GM23338 (cell line): ENCODE results near the gene PIM1. TPM values are rescaled to one million over a fixed set of nuclear protein-coding genes. Genes with fewer than 3 reads are reported as not detected.
A peak's percentile ranks its signal among the peaks of the same experiment; 100 is the strongest.

Experiments
- ATAC-seq: fragments of 200-7000 bp; cut with Tn5 transposase; 3 replicates; pipeline ENCODE4 v1.9.1; 2020
- DNase-seq: peaks from one replicate; pipeline ENCODE4 v3.0.0-alpha.2; 2015; ENCODE audit warnings: low spot score
- H2AFZ ChIP-seq: fragments of 200-600 bp; sonication (generic); 2 replicates; pipeline ENCODE4 v1.8.0; 2016; ENCODE audit warnings: antibody characterized with exemption, mild to moderate bottlenecking, moderate library complexity
- H3F3A ChIP-seq: fragments of 200-600 bp; sonication (generic); replicated peaks from 2 replicates; pipeline ENCODE4 v1.8.0; 2017; ENCODE audit warnings: antibody characterized with exemption, mixed run types, low read depth
- H3K27ac ChIP-seq: fragments of 200-600 bp; sonication (generic); 2 replicates; pipeline ENCODE4 v1.6.1; 2016; ENCODE audit warnings: low read depth
- H3K27me3 ChIP-seq: fragments of 200-600 bp; sonication (generic); 2 replicates; pipeline ENCODE4 v1.8.0; 2016; ENCODE audit warnings: mild to moderate bottlenecking, mixed run types, moderate library complexity; ENCODE audit not compliant: insufficient read depth
- H3K36me3 ChIP-seq: fragments of 200-600 bp; sonication (generic); 2 replicates; pipeline ENCODE4 v1.8.0; 2016; ENCODE audit warnings: mild to moderate bottlenecking; ENCODE audit not compliant: insufficient read depth
- H3K4me1 ChIP-seq: fragments of 200-600 bp; sonication (generic); 2 replicates; pipeline ENCODE4 v1.8.0; 2016; ENCODE audit warnings: mild to moderate bottlenecking, moderate library complexity; ENCODE audit not compliant: insufficient read depth
- H3K4me2 ChIP-seq: fragments of 200-600 bp; sonication (generic); 2 replicates; pipeline ENCODE4 v1.7.1; 2017; ENCODE audit warnings: mixed run types
- H3K4me3 ChIP-seq: fragments of 200-600 bp; sonication (generic); 2 replicates; pipeline ENCODE4 v1.6.1; 2016; ENCODE audit warnings: mixed run types
- H3K79me2 ChIP-seq: fragments of 200-600 bp; sonication (generic); replicated peaks from 2 replicates; pipeline ENCODE4 v1.8.0; 2017; ENCODE audit warnings: mild to moderate bottlenecking; ENCODE audit not compliant: insufficient read depth
- H3K9me2 ChIP-seq: fragments of 200-600 bp; sonication (generic); 2 replicates; pipeline ENCODE4 v1.8.0; 2017; ENCODE audit not compliant: insufficient read depth
- H4K20me1 ChIP-seq: fragments of 200-600 bp; sonication (generic); replicated peaks from 2 replicates; pipeline ENCODE4 v1.8.0; 2017; ENCODE audit warnings: mild to moderate bottlenecking; ENCODE audit not compliant: insufficient read depth
- H3K27ac Mint-ChIP-seq: 2 replicates; pipeline ENCODE4 v1.8.0; 2020; ENCODE audit warnings: inconsistent platforms, mild to moderate bottlenecking, moderate library complexity, mixed read lengths
- H3K27me3 Mint-ChIP-seq: 3 replicates; pipeline ENCODE4 v1.8.0; 2022; ENCODE audit warnings: low read depth, mild to moderate bottlenecking, moderate library complexity, mixed read lengths, inconsistent platforms; ENCODE audit not compliant: insufficient read depth, poor library complexity
- H3K36me3 Mint-ChIP-seq: 3 replicates; pipeline ENCODE4 v1.8.0; 2021; ENCODE audit warnings: low read depth, mild to moderate bottlenecking, inconsistent platforms, moderate library complexity, mixed read lengths
- H3K4me1 Mint-ChIP-seq: 3 replicates; pipeline ENCODE4 v1.8.0; 2020; ENCODE audit warnings: mild to moderate bottlenecking, inconsistent platforms, mixed read lengths
- H3K4me3 Mint-ChIP-seq: 3 replicates; pipeline ENCODE4 v1.8.0; 2021; ENCODE audit warnings: moderate library complexity, mild to moderate bottlenecking, inconsistent platforms, mixed read lengths
- H3K9me3 Mint-ChIP-seq: 3 replicates; pipeline ENCODE4 v1.8.0; 2020; ENCODE audit warnings: moderate library complexity, mild to moderate bottlenecking, inconsistent platforms, mixed read lengths
- CREB1 ChIP-seq: fragments of 250-450 bp; sonication (Bioruptor Pico); IDR thresholded peaks from 2 replicates; pipeline ENCODE4 v1.5.0; 2020; ENCODE audit warnings: low read depth, mild to moderate bottlenecking, moderate library complexity
- EZH2phosphoT487 ChIP-seq: fragments of 200-600 bp; sonication (generic); IDR thresholded peaks from one replicate; pipeline ENCODE4 v1.8.1; 2018; ENCODE audit warnings: antibody characterized with exemption; ENCODE audit not compliant: unreplicated experiment
- JUNB ChIP-seq: IDR thresholded peaks from one replicate; pipeline ENCODE4 v1.6.1; 2016; ENCODE audit warnings: antibody characterized with exemption; ENCODE audit not compliant: unreplicated experiment
- POLR2AphosphoS5 ChIP-seq: IDR thresholded peaks from 2 replicates; pipeline ENCODE4 v1.6.1; 2016; ENCODE audit warnings: antibody characterized with exemption, low read depth
- STAT1 ChIP-seq: IDR thresholded peaks from one replicate; pipeline ENCODE4 v1.6.1; 2016; ENCODE audit warnings: antibody characterized with exemption; ENCODE audit not compliant: unreplicated experiment
- ZNF114 ChIP-seq: fragments of 250-450 bp; sonication (Bioruptor Pico); IDR thresholded peaks from 2 replicates; pipeline ENCODE4 v1.5.0; 2020; ENCODE audit warnings: mild to moderate bottlenecking, moderate library complexity
- ZNF331 ChIP-seq: fragments of 250-450 bp; sonication (Bioruptor Pico); IDR thresholded peaks from 2 replicates; pipeline ENCODE4 v1.5.0; 2020; ENCODE audit warnings: low read depth, mild to moderate bottlenecking, moderate library complexity
- ZNF462 ChIP-seq: fragments of 250-450 bp; sonication (Bioruptor Pico); IDR thresholded peaks from 2 replicates; pipeline ENCODE4 v1.5.0; 2020; ENCODE audit warnings: mild to moderate bottlenecking, moderate library complexity
- polyA plus RNA-seq: library from polyadenylated mRNA; unstranded; fragments of >200 nt; fragmentation: Nextera tagmentation; extraction: Ambion mirVana; gene quantifications from 2 replicates; pipeline ENCODE4 v1.2.1, GENCODE V29; 2016
- total RNA-seq: library from RNA; depleted of rRNA; stranded (reverse); fragments of >200 nt; shearing (Covaris generic); gene quantifications from 2 replicates; pipeline ENCODE4 v1.2.3, GENCODE V29; 2014
- TF ChIP-seq, protein P1 (sequence below): IDR thresholded peaks from one replicate; pipeline ENCODE4 v1.6.1; 2018; ENCODE audit warnings: antibody characterized with exemption; ENCODE audit not compliant: unreplicated experiment
- TF ChIP-seq, protein P2 (sequence below): IDR thresholded peaks from 2 replicates; pipeline ENCODE4 v1.6.1; 2016; ENCODE audit warnings: antibody characterized with exemption

Gene PIM1
- total and polyA plus RNA-seq, 2 experiments from 2014 or later: 46.0 to 74.2 TPM

- DNase-seq: no peak
- Histone ChIP-seq H3F3A (no peaks in the 10 kb centered on the region), H3K36me3 (no peaks in the 10 kb centered on the region), H4K20me1 (no peaks in the 10 kb centered on the region), H3K4me3 (no peak overlapping the region), H3K27ac (no peak overlapping the region), H3K79me2 (no peaks in the 10 kb centered on the region), H3K4me2 (no peak overlapping the region), H2AFZ (no peak overlapping the region; the same call in 1 of the 2 replicates), H3K4me1 (0 out of 2 replicates have a peak, but pooled peaks cover 1% of the 10 kb centered on the region), H3K9me2 (no peaks in the 10 kb centered on the region), H3K27me3 (no peaks in the 10 kb centered on the region)
- ATAC-seq: peak; percentile 47
- Mint-ChIP-seq H3K27me3 (peaks cover 2% of the 10 kb centered on the region), H3K27ac (no peak overlapping the region), H3K9me3 (no peaks in the 10 kb centered on the region), H3K36me3 (no peaks in the 10 kb centered on the region), H3K4me3 (no peak overlapping the region), H3K4me1 (peaks cover 1% of the 10 kb centered on the region; the same call in 2 of the 3 replicates)
- TF ChIP-seq EZH2phosphoT487: no peak
- no peak for TF ChIP-seq STAT1
Observed at GRCh38 chr6:37187321-37188022, 17.5 kb downstream of the PIM1 start.

DNA sequence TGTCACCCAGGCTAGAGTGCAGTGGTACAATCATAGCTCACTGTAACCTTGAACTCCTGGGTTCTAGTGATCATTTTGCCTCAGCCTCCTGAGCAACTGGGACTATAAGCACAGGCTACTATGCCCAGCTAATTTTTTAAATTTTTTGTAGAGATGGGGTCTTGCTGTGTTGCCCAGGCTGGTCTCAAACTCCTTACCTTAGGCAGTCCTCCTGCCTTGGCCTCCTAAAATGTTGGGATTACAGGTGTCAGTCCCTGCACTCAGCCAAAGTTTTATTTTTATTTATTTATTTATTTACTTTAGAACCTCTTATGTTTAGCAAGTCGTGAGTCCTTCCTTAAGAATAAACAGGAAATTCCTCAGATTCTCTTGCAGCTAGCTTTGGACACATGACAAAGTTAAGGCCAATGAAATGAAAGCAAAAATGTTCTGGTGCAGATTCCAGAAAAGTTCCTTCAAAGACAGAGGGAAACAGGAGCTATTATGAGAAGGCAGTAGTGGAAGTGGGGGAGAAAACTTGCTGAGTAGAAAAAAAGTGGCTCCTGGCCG, 19.1 kb downstream of the PIM1 start:
- H3K9me3 Mint-ChIP-seq: no peaks in the 10 kb centered on the region
- DNase-seq: no peak
- H3K27ac ChIP-seq: no peak overlapping the region
- TF ChIP-seq ZNF462 (CRISPR knock-in tag) (no peak), POLR2AphosphoS5 (no peak), ZNF114 (CRISPR knock-in tag) (no peak), ZNF331 (CRISPR knock-in tag) (no peak), EZH2phosphoT487 (no peak), STAT1 (no peak), CREB1 (CRISPR knock-in tag) (no peak), JUNB (no peak)
- TF ChIP-seq, protein P1, sequence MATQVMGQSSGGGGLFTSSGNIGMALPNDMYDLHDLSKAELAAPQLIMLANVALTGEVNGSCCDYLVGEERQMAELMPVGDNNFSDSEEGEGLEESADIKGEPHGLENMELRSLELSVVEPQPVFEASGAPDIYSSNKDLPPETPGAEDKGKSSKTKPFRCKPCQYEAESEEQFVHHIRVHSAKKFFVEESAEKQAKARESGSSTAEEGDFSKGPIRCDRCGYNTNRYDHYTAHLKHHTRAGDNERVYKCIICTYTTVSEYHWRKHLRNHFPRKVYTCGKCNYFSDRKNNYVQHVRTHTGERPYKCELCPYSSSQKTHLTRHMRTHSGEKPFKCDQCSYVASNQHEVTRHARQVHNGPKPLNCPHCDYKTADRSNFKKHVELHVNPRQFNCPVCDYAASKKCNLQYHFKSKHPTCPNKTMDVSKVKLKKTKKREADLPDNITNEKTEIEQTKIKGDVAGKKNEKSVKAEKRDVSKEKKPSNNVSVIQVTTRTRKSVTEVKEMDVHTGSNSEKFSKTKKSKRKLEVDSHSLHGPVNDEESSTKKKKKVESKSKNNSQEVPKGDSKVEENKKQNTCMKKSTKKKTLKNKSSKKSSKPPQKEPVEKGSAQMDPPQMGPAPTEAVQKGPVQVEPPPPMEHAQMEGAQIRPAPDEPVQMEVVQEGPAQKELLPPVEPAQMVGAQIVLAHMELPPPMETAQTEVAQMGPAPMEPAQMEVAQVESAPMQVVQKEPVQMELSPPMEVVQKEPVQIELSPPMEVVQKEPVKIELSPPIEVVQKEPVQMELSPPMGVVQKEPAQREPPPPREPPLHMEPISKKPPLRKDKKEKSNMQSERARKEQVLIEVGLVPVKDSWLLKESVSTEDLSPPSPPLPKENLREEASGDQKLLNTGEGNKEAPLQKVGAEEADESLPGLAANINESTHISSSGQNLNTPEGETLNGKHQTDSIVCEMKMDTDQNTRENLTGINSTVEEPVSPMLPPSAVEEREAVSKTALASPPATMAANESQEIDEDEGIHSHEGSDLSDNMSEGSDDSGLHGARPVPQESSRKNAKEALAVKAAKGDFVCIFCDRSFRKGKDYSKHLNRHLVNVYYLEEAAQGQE: no peak
- TF ChIP-seq, protein P2, sequence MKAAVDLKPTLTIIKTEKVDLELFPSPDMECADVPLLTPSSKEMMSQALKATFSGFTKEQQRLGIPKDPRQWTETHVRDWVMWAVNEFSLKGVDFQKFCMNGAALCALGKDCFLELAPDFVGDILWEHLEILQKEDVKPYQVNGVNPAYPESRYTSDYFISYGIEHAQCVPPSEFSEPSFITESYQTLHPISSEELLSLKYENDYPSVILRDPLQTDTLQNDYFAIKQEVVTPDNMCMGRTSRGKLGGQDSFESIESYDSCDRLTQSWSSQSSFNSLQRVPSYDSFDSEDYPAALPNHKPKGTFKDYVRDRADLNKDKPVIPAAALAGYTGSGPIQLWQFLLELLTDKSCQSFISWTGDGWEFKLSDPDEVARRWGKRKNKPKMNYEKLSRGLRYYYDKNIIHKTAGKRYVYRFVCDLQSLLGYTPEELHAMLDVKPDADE: no peak

More for the DNA sequence above, 19.1 kb downstream of the PIM1 start:
- no peaks in the 10 kb centered on the region for H3K36me3 Mint-ChIP-seq
- H3K27me3 Mint-ChIP-seq: peaks cover 2% of the 10 kb centered on the region
- no peaks in the 10 kb centered on the region for H3K9me2 ChIP-seq
- H2AFZ ChIP-seq: no peak overlapping the region
- no peaks in the 10 kb centered on the region for H3K79me2 ChIP-seq
- no peak for ATAC-seq
- peaks cover 3% of the 10 kb centered on the region for H3K4me1 Mint-ChIP-seq
- H3K4me2 ChIP-seq: no peak overlapping the region
- H3K4me3 Mint-ChIP-seq: no peak overlapping the region
- H3K27me3 ChIP-seq: no peaks in the 10 kb centered on the region
- 0 out of 2 replicates have a peak, but pooled peaks cover 5% of the 10 kb centered on the region for H3K4me1 ChIP-seq
- no peak overlapping the region for H3K4me3 ChIP-seq
- no peaks in the 10 kb centered on the region for H4K20me1 ChIP-seq
- H3K36me3 ChIP-seq: no peaks in the 10 kb centered on the region
- no peaks in the 10 kb centered on the region for H3F3A ChIP-seq
- H3K27ac Mint-ChIP-seq: no peak overlapping the region
